SH-SY5Y (cell line): ENCODE measurements around the gene PMM2.

Experiments
- GATA2 ChIP-seq: IDR thresholded peaks from 2 replicates; pipeline ENCODE4 v1.6.1; 2011; ENCODE audit warnings: mild to moderate bottlenecking, low read depth, low read length
- GATA3 ChIP-seq: IDR thresholded peaks from 2 replicates; pipeline ENCODE4 v1.6.1; 2011; ENCODE audit warnings: low read depth, mild to moderate bottlenecking, low read length, moderate library complexity

DNA sequence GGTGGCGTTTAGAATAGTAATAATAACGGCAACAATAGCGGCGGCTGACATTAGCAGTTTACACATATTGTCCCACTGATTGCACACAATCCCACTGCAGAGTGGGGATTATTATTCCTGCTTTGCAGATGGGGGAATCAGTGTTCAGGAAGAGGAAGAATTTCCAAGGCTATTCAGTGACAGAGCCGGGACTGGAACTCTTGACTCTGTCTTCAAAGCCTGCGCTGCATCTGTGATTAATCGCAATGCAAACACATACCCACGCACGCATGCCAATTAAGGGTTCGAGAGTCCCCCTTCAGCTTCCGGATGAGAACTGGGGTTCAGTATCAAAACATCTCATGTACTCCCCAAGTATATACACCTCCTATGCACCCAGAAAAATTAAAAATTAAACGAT, 29.4 kb upstream of the PMM2 start:
- no peak for TF ChIP-seq GATA3
- no peak for TF ChIP-seq GATA2
